HG02870 (cell line): ENCODE measurements around the gene TSPEAR.
"Not testable (repeated sequence)": the region's sequence is repeated elsewhere in the genome, so short reads cannot be mapped to it uniquely, and the experiment has no call there.

Experiments
- ATAC-seq: cut with Tn5 transposase; IDR thresholded peaks from one replicate; pipeline ENCODE4 v1.9.1; 2021; ENCODE audit warnings: mild to moderate bottlenecking, moderate library complexity; ENCODE audit not compliant: unreplicated experiment

TSPEAR gene

GRCh38 chr21:44510508-44511218 is 200.7 kb downstream of the TSPEAR start:
- no peak for ATAC-seq

DNA sequence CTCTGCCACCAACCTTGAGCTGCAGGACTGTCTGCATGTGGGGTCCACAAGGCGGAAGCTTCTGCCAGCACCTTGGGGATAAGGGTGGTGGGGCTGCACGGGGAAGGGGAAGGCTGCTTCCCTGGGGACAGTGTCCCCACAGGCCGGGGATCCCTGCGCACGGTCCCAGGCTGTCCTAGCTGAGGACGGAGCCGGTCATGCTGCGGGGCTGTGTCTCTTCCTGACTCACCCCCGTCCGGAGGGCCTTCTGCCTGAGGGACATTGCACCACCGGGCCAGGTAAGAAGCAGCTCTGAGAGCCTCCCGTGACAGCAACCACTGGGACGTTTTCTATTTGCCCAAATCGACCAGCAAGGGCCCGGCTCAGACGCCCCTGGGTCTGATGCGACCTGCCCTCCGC is 201.3 kb downstream of the TSPEAR start:
- ATAC-seq, result no peak

- no peak for ATAC-seq
Measured at GRCh38 chr21:44509539-44509938, 201.8 kb downstream of the TSPEAR start.

- no peak for ATAC-seq
Measured at GRCh38 chr21:44508711-44509445, 202.5 kb downstream of the TSPEAR start.

- no peak for ATAC-seq
Measured at GRCh38 chr21:44508426-44508710, 203.0 kb downstream of the TSPEAR start.

- ATAC-seq, result no peak
Measured at GRCh38 chr21:44507673-44508425, 203.5 kb downstream of the TSPEAR start.

DNA sequence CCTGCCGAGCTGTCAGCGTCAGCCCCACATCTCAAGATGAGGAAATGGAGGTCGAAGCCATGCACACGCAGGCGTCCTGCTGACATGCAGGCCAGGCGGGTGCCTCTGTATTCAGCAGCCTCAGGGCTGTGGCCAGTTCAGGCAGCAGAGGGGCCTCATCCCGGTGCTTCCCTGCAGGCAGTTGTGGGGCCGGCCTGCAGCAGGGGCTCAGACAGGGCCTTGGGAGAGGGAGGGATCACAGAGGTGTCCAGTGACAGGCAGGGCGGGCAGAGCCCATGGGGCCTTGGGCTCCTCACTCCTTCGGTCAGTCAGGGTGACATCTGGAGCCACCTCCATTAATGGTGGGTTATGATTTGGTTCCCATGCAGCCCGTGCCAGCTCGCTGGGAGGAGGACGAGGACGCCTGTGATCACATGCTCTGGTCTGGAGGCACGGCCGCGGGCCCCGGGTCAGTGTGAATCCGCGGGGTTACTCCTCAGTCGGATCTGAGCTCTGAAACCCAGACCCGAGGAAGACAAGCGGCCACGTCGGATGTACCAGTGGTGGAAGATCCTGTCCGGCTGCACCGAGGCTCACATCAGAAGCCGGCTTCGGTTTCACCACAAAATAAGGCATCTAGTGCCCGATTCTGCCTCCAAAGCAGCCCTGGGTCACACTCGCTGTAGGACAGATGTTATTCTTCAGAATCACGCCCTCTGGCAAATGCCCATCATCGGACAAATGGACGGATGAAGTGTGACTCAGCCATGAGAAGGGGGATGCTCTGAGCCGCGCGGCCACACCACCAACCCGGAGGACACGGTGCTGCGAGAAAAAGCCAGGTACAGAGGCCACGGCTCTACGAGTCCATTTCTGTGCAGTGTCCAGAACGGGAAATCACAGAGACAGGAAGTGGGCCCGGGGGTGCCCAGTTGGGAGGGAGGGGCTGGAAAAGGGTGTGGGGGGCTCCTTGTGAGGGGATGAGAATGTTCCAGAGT is 204.8 kb downstream of the TSPEAR start:
- no peak for ATAC-seq

GRCh38 chr21:44505673-44506278 is 205.6 kb downstream of the TSPEAR start:
- no peak for ATAC-seq

DNA sequence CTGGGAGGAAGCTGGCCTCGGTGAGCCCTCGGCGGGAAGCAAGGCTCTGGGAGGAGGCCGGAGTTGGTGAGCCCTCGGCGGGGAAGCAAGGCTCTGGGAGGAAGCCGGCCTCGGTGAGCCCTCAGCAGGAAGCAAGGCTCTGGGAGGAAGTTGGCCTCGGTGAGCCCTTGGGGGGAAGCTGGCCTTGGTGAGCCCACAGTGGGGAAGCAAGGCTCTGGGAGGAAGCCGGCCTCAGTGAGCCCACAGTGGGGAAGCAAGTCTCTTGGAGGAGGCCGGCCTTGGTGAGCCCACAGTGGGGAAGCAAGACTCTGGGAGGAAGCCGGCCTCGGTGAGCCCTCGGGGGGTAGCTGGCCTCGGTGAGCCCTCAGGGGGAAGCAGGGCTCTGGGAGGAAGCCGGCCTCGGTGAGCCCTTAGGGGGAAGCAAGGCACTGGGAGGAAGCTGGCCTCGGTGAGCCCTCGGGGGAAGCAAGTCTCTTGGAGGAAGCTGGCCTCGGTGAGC is 207.4 kb downstream of the TSPEAR start:
- no peak for ATAC-seq

DNA sequence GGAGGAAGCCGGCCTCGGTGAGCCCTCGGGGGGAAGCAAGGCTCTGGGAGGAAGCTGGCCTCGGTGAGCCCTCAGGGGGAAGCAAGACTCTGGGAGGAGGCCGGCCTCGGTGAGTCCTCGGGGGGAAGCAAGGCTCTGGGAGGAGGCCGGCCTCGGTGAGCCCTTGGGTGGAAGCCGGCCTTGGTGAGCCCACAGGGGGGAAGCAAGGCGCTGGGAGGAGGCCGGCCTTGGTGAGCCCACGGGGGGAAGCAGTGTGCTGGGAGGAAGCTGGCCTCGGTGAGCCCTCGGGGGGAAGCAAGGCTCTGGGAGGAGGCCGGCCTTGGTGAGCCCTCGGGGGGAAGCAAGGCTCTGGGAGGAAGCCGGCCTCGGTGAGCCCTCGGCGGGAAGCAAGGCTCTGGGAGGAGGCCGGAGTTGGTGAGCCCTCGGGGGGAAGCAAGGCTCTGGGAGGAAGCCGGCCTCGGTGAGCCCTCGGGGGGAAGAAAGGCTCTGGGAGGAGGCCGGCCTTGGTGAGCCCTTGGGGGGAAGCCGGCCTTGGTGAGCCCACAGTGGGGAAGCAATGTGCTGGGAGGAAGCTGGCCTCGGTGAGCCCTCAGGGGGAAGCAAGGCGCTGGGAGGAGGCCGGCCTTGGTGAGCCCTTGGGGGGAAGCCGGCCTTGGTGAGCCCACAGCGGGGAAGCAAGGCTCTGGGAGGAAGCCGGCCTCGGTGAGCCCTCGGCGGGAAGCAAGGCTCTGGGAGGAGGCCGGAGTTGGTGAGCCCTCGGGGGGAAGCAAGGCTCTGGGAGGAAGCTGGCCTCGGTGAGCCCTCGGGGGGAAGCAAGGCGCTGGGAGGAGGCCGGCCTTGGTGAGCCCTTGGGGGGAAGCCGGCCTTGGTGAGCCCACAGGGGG is 208.1 kb downstream of the TSPEAR start:
- ATAC-seq, result not testable (repeated sequence)

DNA sequence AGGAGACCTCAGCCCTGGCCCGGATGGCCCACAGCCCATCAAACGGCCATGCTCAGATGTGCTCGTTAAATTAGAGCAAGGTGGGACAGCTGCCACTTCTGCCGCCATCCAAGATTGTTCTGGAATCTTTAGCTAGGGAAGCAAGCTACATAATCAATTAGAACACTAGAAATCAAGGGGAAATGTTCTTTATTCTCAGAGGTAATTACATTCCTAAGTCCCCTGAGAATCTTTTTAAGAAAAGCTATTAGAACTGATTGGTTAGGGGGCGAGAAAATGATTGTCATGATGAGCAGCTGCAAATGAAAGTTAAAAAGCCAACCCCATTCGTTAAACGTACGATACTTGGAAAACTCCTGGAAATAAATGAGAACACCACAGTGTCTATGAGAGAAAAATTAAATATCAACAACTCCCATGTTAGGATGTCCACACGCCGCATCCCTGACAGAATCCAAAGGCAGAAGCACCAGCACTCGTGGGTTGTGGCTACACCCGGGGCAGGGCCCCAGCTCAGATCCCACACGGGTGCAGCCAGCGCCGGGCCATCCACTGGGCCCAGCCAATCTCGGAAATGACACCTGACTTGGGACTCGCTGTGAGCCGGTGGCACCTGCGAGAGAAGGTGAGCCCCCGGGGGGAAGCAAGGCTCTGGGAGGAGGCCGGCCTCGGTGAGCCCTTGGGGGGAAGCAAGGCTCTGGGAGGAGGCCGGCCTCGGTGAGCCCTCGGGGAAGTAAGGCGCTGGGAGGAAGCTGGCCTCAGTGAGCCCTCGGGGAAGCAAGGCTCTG is 209.0 kb downstream of the TSPEAR start:
- no peak for ATAC-seq

GRCh38 chr21:44500111-44500510 is 211.3 kb downstream of the TSPEAR start:
- ATAC-seq, result no peak

GRCh38 chr21:44499631-44500030 is 211.7 kb downstream of the TSPEAR start:
- no peak for ATAC-seq

DNA sequence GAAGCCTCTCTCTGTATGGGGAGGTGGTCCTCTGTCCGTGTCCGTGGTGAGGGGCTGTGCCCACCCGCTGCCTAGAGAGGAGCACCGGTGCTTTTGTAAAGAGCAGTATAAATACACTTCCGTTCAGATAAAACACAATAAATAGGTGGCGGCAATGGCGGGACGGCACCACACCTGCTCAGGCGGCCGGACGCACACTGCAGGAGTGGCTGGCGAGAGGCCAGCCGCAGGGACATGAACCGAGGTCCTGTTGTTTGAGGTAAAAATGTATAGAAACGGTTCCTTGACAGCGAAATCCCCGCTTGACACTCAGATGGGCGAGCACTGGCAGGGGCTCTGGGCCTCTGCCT is 212.2 kb downstream of the TSPEAR start:
- no peak for ATAC-seq

- ATAC-seq, result no peak
Measured at GRCh38 chr21:44498280-44499210, 212.8 kb downstream of the TSPEAR start.

DNA sequence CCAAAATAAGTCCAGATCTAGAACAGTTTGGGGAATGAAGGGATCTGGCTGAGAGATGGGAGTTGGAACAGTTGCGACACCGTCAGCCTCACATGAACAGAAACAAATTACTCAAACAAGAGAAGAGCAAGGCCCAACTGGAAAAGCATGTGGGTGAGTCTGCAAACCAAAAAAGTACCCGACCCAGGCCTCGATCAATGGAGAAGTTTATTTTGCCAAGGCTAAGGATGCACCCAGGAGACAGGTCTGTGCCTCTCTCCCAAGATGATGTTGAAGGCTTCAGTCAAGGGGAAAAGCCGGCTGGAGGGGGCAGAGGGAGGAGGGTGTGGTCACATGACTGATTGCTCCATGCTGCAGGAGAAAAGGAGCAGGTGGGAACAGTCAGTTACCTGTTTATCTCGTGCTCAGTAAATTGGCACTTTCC is 213.7 kb downstream of the TSPEAR start:
- ATAC-seq, result no peak
